ENCODE data around the gene ELF1.

DNA sequence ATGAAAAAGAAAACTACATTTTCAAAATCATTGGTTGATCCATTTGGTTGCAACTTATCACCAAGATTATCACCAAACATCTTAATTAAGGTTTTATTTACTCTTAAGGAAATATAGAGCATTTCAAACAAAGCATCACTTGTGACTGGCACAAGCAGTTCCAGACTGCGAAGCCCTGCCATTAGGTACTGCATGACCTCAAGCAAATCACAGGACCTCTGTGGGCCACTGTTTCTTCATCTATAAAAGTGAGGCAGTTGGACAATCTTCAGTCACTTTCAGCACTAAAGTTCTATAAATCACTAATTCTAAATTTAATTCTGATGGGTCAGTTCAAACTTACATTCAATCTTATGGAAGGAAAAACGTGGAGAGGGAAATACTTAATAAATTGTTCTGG, 2.0 kb downstream of the ELF1 start:
- TF ChIP-seq CTCF (IDR thresholded peaks at IDR 0.05) (no peak), POLR2A (IDR thresholded peaks at IDR 0.05) (no peak), EP300 (IDR thresholded peaks at IDR 0.05) (no peak)

Measured in ovary (tissue), 3 donors.